GM12878 (cell line): ENCODE measurements around the gene SLC38A4. TPM values are rescaled to one million over a fixed set of nuclear protein-coding genes. Genes with fewer than 3 reads are reported as not detected.

Experiments
- ATAC-seq: fragments of 200-7000 bp; cut with Tn5 transposase; 3 replicates; pipeline ENCODE4 v1.9.1; 2020; ENCODE audit warnings: mild to moderate bottlenecking, moderate library complexity
- BruUV-seq: library from RNA; stranded (reverse); fragments of 400-500 nt; replicated peaks from 2 replicates; lab custom pipeline; 2021; lab: Mats Ljungman, UMichigan
- CTCF ChIA-PET: fragments of 300-600 bp; sonication (Branson Sonifier 250); formaldehyde crosslinking; extraction: SDS; loops from one replicate; lab custom pipeline; 2021; ENCODE audit warnings: inconsistent platforms; lab: Yijun Ruan, JAX
- POLR2A ChIA-PET: fragments of 350-600 bp; formaldehyde crosslinking; extraction: SDS; loops from one replicate; lab custom pipeline; 2021; ENCODE audit warnings: inconsistent platforms; lab: Charles Lee
- RAD21 ChIA-PET: fragments of 300-600 bp; sonication (Branson Sonifier 250); formaldehyde crosslinking; loops from one replicate; lab custom pipeline; 2023; ENCODE audit warnings: antibody characterized with exemption; ENCODE audit not compliant: unreplicated experiment; lab: Charles Lee
- SMC1A ChIA-PET: fragments of 300-600 bp; sonication (Branson Sonifier 250); formaldehyde crosslinking; loops from one replicate; lab custom pipeline; 2023; ENCODE audit not compliant: unreplicated experiment, uncharacterized antibody; lab: Charles Lee
- DNase-seq: peaks from one replicate; pipeline ENCODE4 v3.0.0-alpha.2; 2011; ENCODE audit warnings: low read depth, low spot score
- FAIRE-seq: peaks from 3 replicates; lab custom pipeline; 2011; peaks lifted over from hg19 to GRCh38; lab: Jason Lieb, UNC
- H2AFZ ChIP-seq: 2 replicates; pipeline ENCODE4 v1.6.0; 2011; ENCODE audit warnings: low read depth, low read length, control low read depth; ENCODE audit not compliant: control insufficient read depth
- H3K27ac ChIP-seq: 2 replicates; pipeline ENCODE4 v1.5.1; 2011; ENCODE audit warnings: control low read depth; ENCODE audit not compliant: control insufficient read depth, insufficient read depth
- H3K27me3 ChIP-seq, 2 experiments: replicated peaks in 1 of 2; 2 replicates each; pipeline versions ENCODE4 v1.6.0 to v1.6.1; 2011; ENCODE audit warnings: low read length in 1 of 2; ENCODE audit not compliant: control insufficient read depth in 2 of 2, insufficient read depth in 2 of 2
- H3K36me3 ChIP-seq, 2 experiments: 2 replicates each; pipeline ENCODE4 v1.5.1; 2011; ENCODE audit warnings: low read length in 1 of 2; ENCODE audit not compliant: control insufficient read depth in 2 of 2, insufficient read depth in 2 of 2
- H3K4me1 ChIP-seq: 2 replicates; pipeline ENCODE4 v1.6.1; 2011; ENCODE audit warnings: mild to moderate bottlenecking, low read length, moderate library complexity, mixed read lengths; ENCODE audit not compliant: control insufficient read depth, insufficient read depth
- H3K4me2 ChIP-seq: 2 replicates; pipeline ENCODE4 v1.6.0; 2011; ENCODE audit warnings: control low read depth; ENCODE audit not compliant: control insufficient read depth, insufficient read depth
- H3K4me3 ChIP-seq: fragments of 200-600 bp; sonication (generic); 2 replicates; pipeline ENCODE4 v1.5.1; 2016
- H3K79me2 ChIP-seq: 2 replicates; pipeline ENCODE4 v1.6.0; 2011; ENCODE audit warnings: low read length; ENCODE audit not compliant: control insufficient read depth, insufficient read depth
- H3K9ac ChIP-seq: 2 replicates; pipeline ENCODE4 v1.8.0; 2011; ENCODE audit warnings: low read length, control low read depth, mixed read lengths; ENCODE audit not compliant: control insufficient read depth, insufficient read depth
- H3K9me3 ChIP-seq: replicated peaks from 3 replicates; pipeline ENCODE4 v1.5.1; 2011; ENCODE audit warnings: mild to moderate bottlenecking, low read length; ENCODE audit not compliant: control insufficient read depth, insufficient read depth
- H4K20me1 ChIP-seq: 2 replicates; pipeline ENCODE4 v1.6.0; 2011; ENCODE audit not compliant: control insufficient read depth, insufficient read depth
- ATF2 ChIP-seq: IDR thresholded peaks from 2 replicates; pipeline ENCODE4 v1.6.1; 2012; ENCODE audit warnings: low read length, inconsistent platforms
- ATF7 ChIP-seq: fragments of 450-650 bp; IDR thresholded peaks from 2 replicates; pipeline ENCODE4 v1.6.1; 2016; ENCODE audit warnings: low read depth, mild to moderate bottlenecking
- BACH1 ChIP-seq: fragments of 450-650 bp; IDR thresholded peaks from 2 replicates; pipeline ENCODE4 v1.6.1; 2017; ENCODE audit warnings: mild to moderate bottlenecking, borderline replicate concordance
- CEBPB ChIP-seq, 2 experiments: fragments of 150-350 bp in 1 of 2; IDR thresholded peaks; 2 replicates each; pipeline ENCODE4 v1.6.1; 2012 to 2014; ENCODE audit warnings: low read depth in 2 of 2, low read length in 2 of 2, borderline replicate concordance in 1 of 2, inconsistent platforms in 1 of 2
- CTCF ChIP-seq, 3 experiments: IDR thresholded peaks in 2 of 3; conservative IDR thresholded peaks in 1 of 3; 2 replicates each; pipeline ENCODE4 v1.5.1; 2011; ENCODE audit warnings: low read depth in 3 of 3, low read length in 3 of 3, mild to moderate bottlenecking in 3 of 3, control low read depth in 2 of 3, moderate library complexity in 2 of 3, inconsistent platforms in 1 of 3, mixed read lengths in 1 of 3; ENCODE audit not compliant: control insufficient read depth in 2 of 3, insufficient read depth in 1 of 3; ENCODE audit errors: extremely low read depth in 1 of 3
- EP300 ChIP-seq, 2 experiments: fragments of 150-350 bp in 1 of 2; IDR thresholded peaks; 2 replicates each; pipeline ENCODE4 v1.6.1; 2011 to 2012; ENCODE audit warnings: low read depth in 2 of 2, low read length in 2 of 2, borderline replicate concordance in 1 of 2, improper control_type of control experiment in 1 of 2, inconsistent platforms in 1 of 2; ENCODE audit not compliant: control insufficient read depth in 1 of 2
- ESRRA ChIP-seq: IDR thresholded peaks from 2 replicates; pipeline ENCODE4 v1.6.1; 2012; ENCODE audit warnings: mild to moderate bottlenecking, low read length, improper control_type of control experiment
- IKZF1 ChIP-seq: fragments of 450-650 bp; conservative IDR thresholded peaks from 2 replicates; pipeline ENCODE4 v1.6.1; 2017; ENCODE audit warnings: antibody characterized with exemption, mild to moderate bottlenecking
- MTA2 ChIP-seq: fragments of 450-650 bp; IDR thresholded peaks from 2 replicates; pipeline ENCODE4 v1.6.1; 2016; ENCODE audit warnings: low read depth, mild to moderate bottlenecking, moderate library complexity
- RAD21 ChIP-seq: IDR thresholded peaks from 2 replicates; pipeline ENCODE4 v1.6.1; 2011; ENCODE audit warnings: mild to moderate bottlenecking, low read depth, low read length, moderate library complexity; ENCODE audit not compliant: insufficient read depth
- RAD51 ChIP-seq: fragments of 450-650 bp; IDR thresholded peaks from 2 replicates; pipeline ENCODE4 v1.6.1; 2016; ENCODE audit warnings: moderate library complexity, mild to moderate bottlenecking, inconsistent platforms
- SMARCA5 ChIP-seq: fragments of 450-650 bp; IDR thresholded peaks from 2 replicates; pipeline ENCODE4 v1.6.1; 2017; ENCODE audit warnings: mild to moderate bottlenecking
- ZNF384 ChIP-seq: IDR thresholded peaks from 2 replicates; pipeline ENCODE4 v1.6.1; 2012; ENCODE audit warnings: low read depth, mild to moderate bottlenecking, low read length, improper control_type of control experiment, borderline replicate concordance
- WGBS: methylation state at CpG from one replicate; pipeline ENCODE4 v1.1.6; 2016; ENCODE audit warnings: low lambda C conversion rate; ENCODE audit not compliant: insufficient replicate concordance, insufficient coverage; ENCODE audit errors: missing lambda C conversion rate; 5-methylcytosine and 5-hydroxymethylcytosine counted together
- in situ Hi-C: fragments of 300-500 bp; cut with MboI; formaldehyde crosslinking; loops from 9 replicates; pipeline ENCODE4 v1.14.3; 2018; ENCODE audit warnings: mixed read lengths
- intact Hi-C: fragments of 100-400 bp; cut with micrococcal nuclease; formaldehyde crosslinking; loops from one replicate; pipeline ENCODE4 v1.14.2; 2022; ENCODE audit not compliant: unreplicated experiment
- polyA plus RNA-seq, 11 experiments: library from polyadenylated mRNA; depleted of rRNA in 4 of 11; unstranded in 6 of 11; stranded (reverse) in 5 of 11; fragments of >200 nt; fragmentation: Nextera tagmentation in 4 of 11; fragmentation: Illumina TruSeq in 1 of 11; extraction: Ambion mirVana in 4 of 11; extraction: Trizol in 1 of 11; gene quantifications; 1 replicate in 1 of 11; 2 replicates in 10 of 11; pipeline versions ENCODE4 v1.2.1 to v1.2.3, GENCODE V29; 2011 to 2016; ENCODE audit warnings: inconsistent platforms in 2 of 11, missing spikeins in 2 of 11, low read depth in 1 of 11
- total RNA-seq, 4 experiments: library from RNA; depleted of rRNA in 3 of 4; stranded (reverse); fragments of >200 nt in 3 of 4; fragmentation: Illumina TruSeq in 1 of 4; extraction: Trizol in 1 of 4; gene quantifications; 2 replicates each; pipeline versions ENCODE4 v1.2.1 to v1.2.3, GENCODE V29; 2013 to 2021

Gene SLC38A4
- total and polyA plus RNA-seq, 10 of the 15 experiments (the other 5 are each of a cell fraction or from before 2014, with no cell fraction given) = 0.04 to 0.52 (median 0.13) TPM; not detected in 2

- no peak for FAIRE-seq
- ChIA-PET POLR2A (interaction anchor here (0.6 kb wide), 1 partner anchor 255 kb away, joined by 8 read pairs; no protein-coding TSS in a partner anchor), CTCF (no interaction called here), RAD21 (no interaction called here), SMC1A (interaction anchor here (1.9 kb wide), 1 partner anchor 14 kb away, joined by 6 read pairs; no protein-coding TSS in a partner anchor)
- Histone ChIP-seq H3K9ac (no peak overlapping the region), H2AFZ (no peak overlapping the region), H3K27ac (no peak overlapping the region), H3K36me3 (no peaks in the 10 kb centered on the region), H3K9me3 (no peaks in the 10 kb centered on the region), H3K79me2 (no peaks in the 10 kb centered on the region), H4K20me1 (no peaks in the 10 kb centered on the region), H3K27me3 (no peaks in the 10 kb centered on the region), H3K4me2 (no peak overlapping the region), H3K4me3 (no peak overlapping the region), H3K4me1 (no peaks in the 10 kb centered on the region)
- ATAC-seq = no peak
- intact Hi-C loops = no loop called here
- in situ Hi-C loops = no loop called here
- DNase-seq = no peak
- 80% methylated on average over 3 of the region's 3 CpGs for WGBS
- TF ChIP-seq ATF7 = no peak
- no peak for TF ChIP-seq RAD21
- no peak for TF ChIP-seq BACH1
- no peak for TF ChIP-seq MTA2
- BruUV-seq = no TSS peak
Observed at GRCh38 chr12:46722394-46723185, 103.2 kb downstream of the SLC38A4 start.

DNA sequence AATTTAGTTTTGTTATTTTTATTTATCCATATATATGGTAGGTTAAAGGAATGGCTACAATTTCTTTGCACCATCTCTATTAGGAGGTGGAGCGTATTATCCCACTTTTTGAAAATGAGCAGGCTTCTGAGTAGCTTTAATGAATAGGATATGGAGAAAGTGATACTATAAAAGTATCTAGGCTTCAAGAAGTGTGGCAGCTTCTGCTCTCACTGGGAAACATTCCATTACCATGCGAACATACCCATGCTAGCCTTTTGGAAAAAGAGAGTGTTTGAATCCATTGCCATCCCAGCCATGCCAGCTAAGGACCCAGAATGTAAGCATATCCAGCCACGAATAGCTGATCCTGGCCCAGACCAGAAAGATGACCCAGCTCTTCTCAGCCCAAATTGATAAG is 107.3 kb downstream of the SLC38A4 start:
- Histone ChIP-seq H3K9me3 (no peaks in the 10 kb centered on the region), H3K27ac (no peak overlapping the region), H2AFZ (no peak overlapping the region), H4K20me1 (no peaks in the 10 kb centered on the region), H3K27me3 (no peaks in the 10 kb centered on the region), H3K4me2 (no peak overlapping the region), H3K9ac (no peak overlapping the region), H3K79me2 (no peaks in the 10 kb centered on the region), H3K36me3 (no peaks in the 10 kb centered on the region), H3K4me3 (no peak overlapping the region), H3K4me1 (no peaks in the 10 kb centered on the region)
- intact Hi-C loops = no loop called here
- WGBS = 52% methylated on average over 3 of the region's 3 CpGs
- ChIA-PET CTCF (interaction anchor here (0.7 to 1.3 kb wide), 2 partner anchors 78 to 593 kb away, joined by 3 to 4 read pairs; no protein-coding TSS in a partner anchor), POLR2A (no interaction called here), SMC1A (interaction anchor here (0.8 kb wide), 1 partner anchor 29 kb away, joined by 3 read pairs; no protein-coding TSS in a partner anchor), RAD21 (no interaction called here)
- FAIRE-seq (no peak), DNase-seq (no peak), ATAC-seq (no peak)
- no TSS peak for BruUV-seq
- in situ Hi-C loops = no loop called here
- TF ChIP-seq ESRRA (no peak), ATF2 (no peak), SMARCA5 (no peak), EP300 (IDR thresholded peaks at IDR 0.05; ENCODE audit: borderline replicate concordance in 1 of 2, control insufficient read depth in 1 of 2, low read depth in 2 of 2, low read length in 2 of 2) (no peak), CTCF (IDR thresholded peaks at IDR 0.05 in 2 of 3, conservative IDR thresholded peaks at IDR 0.05 in 1 of 3; ENCODE audit: control insufficient read depth in 2 of 3, extremely low read depth in 1 of 3, insufficient read depth in 1 of 3, low read depth in 3 of 3, low read length in 3 of 3) (no peak), ZNF384 (no peak), RAD51 (no peak), CEBPB (IDR thresholded peaks at IDR 0.05; ENCODE audit: borderline replicate concordance in 1 of 2, low read depth in 2 of 2, low read length in 2 of 2) (no peak), IKZF1 (no peak)
